SK-N-SH treated with all-trans-retinoic acid at 6 μM for 48 hours (cell line): Measurements from ENCODE around the gene SNX18.

ENCODE experiments used
- ARNTL ChIP-seq: fragments of 450-650 bp; formaldehyde crosslinking; IDR thresholded peaks from 2 replicates; pipeline ENCODE4 v1.5.0; 2020; ENCODE audit warnings: low read depth, mild to moderate bottlenecking, moderate library complexity, borderline replicate concordance
- ESRRG ChIP-seq: fragments of 250-450 bp; sonication (Bioruptor Pico); IDR thresholded peaks from 2 replicates; pipeline ENCODE4 v1.6.1; 2021; ENCODE audit warnings: mild to moderate bottlenecking
- GLIS3 ChIP-seq: fragments of 250-450 bp; sonication (Bioruptor Pico); IDR thresholded peaks from 2 replicates; pipeline ENCODE4 v1.5.0; 2020; ENCODE audit warnings: mild to moderate bottlenecking, moderate library complexity
- OSR1 ChIP-seq: fragments of 250-450 bp; sonication (Bioruptor Pico); IDR thresholded peaks from 2 replicates; pipeline ENCODE4 v1.8.0; 2022; ENCODE audit warnings: moderate library complexity, mild to moderate bottlenecking, inconsistent platforms
- PATZ1 ChIP-seq: fragments of 250-450 bp; sonication (Bioruptor Pico); IDR thresholded peaks from 2 replicates; pipeline ENCODE4 v1.8.0; 2020; ENCODE audit warnings: mild to moderate bottlenecking, moderate library complexity, borderline replicate concordance
- POU6F1 ChIP-seq: fragments of 250-450 bp; sonication (Bioruptor Pico); IDR thresholded peaks from 2 replicates; pipeline ENCODE4 v1.8.0; 2021; ENCODE audit warnings: low read depth, mild to moderate bottlenecking, moderate library complexity, borderline replicate concordance
- SNAI2 ChIP-seq: fragments of 250-450 bp; sonication (Bioruptor Pico); IDR thresholded peaks from 2 replicates; pipeline ENCODE4 v1.5.0; 2020; ENCODE audit warnings: mild to moderate bottlenecking, moderate library complexity
- TOX ChIP-seq: fragments of 250-450 bp; sonication (Bioruptor Pico); IDR thresholded peaks from 2 replicates; pipeline ENCODE4 v1.8.0; 2021; ENCODE audit warnings: mild to moderate bottlenecking, moderate library complexity, borderline replicate concordance
- TSHZ2 ChIP-seq: fragments of 250-450 bp; sonication (Bioruptor Pico); IDR thresholded peaks from 2 replicates; pipeline ENCODE4 v1.5.0; 2020; ENCODE audit warnings: mild to moderate bottlenecking, moderate library complexity
- ZC3H10 ChIP-seq: fragments of 250-450 bp; sonication (Bioruptor Pico); IDR thresholded peaks from 2 replicates; pipeline ENCODE4 v1.5.1; 2021; ENCODE audit warnings: mild to moderate bottlenecking, moderate library complexity
- ZFP30 ChIP-seq: fragments of 450-650 bp; formaldehyde crosslinking; IDR thresholded peaks from 2 replicates; pipeline ENCODE4 v1.5.0; 2022; ENCODE audit warnings: mild to moderate bottlenecking, moderate library complexity

GRCh38 chr5:54573812-54574489, 56.4 kb downstream of the SNX18 start:
- no peak for TF ChIP-seq OSR1 (CRISPR knock-in tag)
- no peak for TF ChIP-seq TSHZ2 (CRISPR knock-in tag)
- no peak for TF ChIP-seq PATZ1 (CRISPR knock-in tag)
- no peak for TF ChIP-seq TOX (CRISPR knock-in tag)
- TF ChIP-seq ARNTL (CRISPR knock-in tag), result no peak
- no peak for TF ChIP-seq ZFP30 (CRISPR knock-in tag)
- no peak for TF ChIP-seq ESRRG (CRISPR knock-in tag)
- TF ChIP-seq GLIS3 (CRISPR knock-in tag), result no peak
- TF ChIP-seq SNAI2 (CRISPR knock-in tag), result no peak
- no peak for TF ChIP-seq POU6F1 (CRISPR knock-in tag)
- no peak for TF ChIP-seq ZC3H10
